MM.1S (cell line): Measurements from ENCODE around the gene SHTN1.

Source experiments
- DNase-seq: peaks from one replicate; pipeline ENCODE4 v3.0.0-alpha.2; 2015
- H2AFZ ChIP-seq: fragments of 300-600 bp; sonication (generic); 2 replicates; pipeline ENCODE4 v1.6.0; 2016; ENCODE audit warnings: antibody characterized with exemption, low read length
- H3F3A ChIP-seq: fragments of 300-600 bp; sonication (generic); 2 replicates; pipeline ENCODE4 v1.6.1; 2016; ENCODE audit warnings: mild to moderate bottlenecking, antibody characterized with exemption, low read length, moderate library complexity, mixed read lengths; ENCODE audit not compliant: insufficient read depth
- H3K27ac ChIP-seq: fragments of 300-600 bp; sonication (generic); 2 replicates; pipeline ENCODE4 v1.5.1; 2016; ENCODE audit warnings: mild to moderate bottlenecking, low read length
- H3K27me3 ChIP-seq: fragments of 300-600 bp; sonication (generic); replicated peaks from 2 replicates; pipeline ENCODE4 v1.6.0; 2016; ENCODE audit warnings: low read length; ENCODE audit not compliant: insufficient read depth
- H3K36me3 ChIP-seq: fragments of 300-600 bp; sonication (generic); replicated peaks from 2 replicates; pipeline ENCODE4 v1.6.1; 2016; ENCODE audit warnings: mild to moderate bottlenecking, low read length, mixed read lengths; ENCODE audit not compliant: insufficient read depth
- H3K4me1 ChIP-seq: fragments of 300-600 bp; sonication (generic); 2 replicates; pipeline ENCODE4 v1.6.1; 2016; ENCODE audit warnings: low read length, mixed read lengths
- H3K4me2 ChIP-seq: fragments of 300-600 bp; sonication (generic); 2 replicates; pipeline ENCODE4 v1.6.0; 2016; ENCODE audit warnings: low read depth, low read length
- H3K4me3 ChIP-seq: fragments of 300-600 bp; sonication (generic); 2 replicates; pipeline ENCODE4 v1.5.1; 2016; ENCODE audit warnings: low read length, mixed read lengths
- H3K79me2 ChIP-seq: fragments of 300-600 bp; sonication (generic); 2 replicates; pipeline ENCODE4 v1.6.1; 2016; ENCODE audit warnings: mixed run types, low read length, mixed read lengths
- H3K9ac ChIP-seq: fragments of 300-600 bp; sonication (generic); 2 replicates; pipeline ENCODE4 v1.6.1; 2016; ENCODE audit warnings: low read length, mixed read lengths
- H3K9me2 ChIP-seq: fragments of 300-600 bp; sonication (generic); replicated peaks from 2 replicates; pipeline ENCODE4 v1.6.1; 2016; ENCODE audit warnings: mild to moderate bottlenecking, low read length, mixed read lengths; ENCODE audit not compliant: insufficient read depth
- H3K9me3 ChIP-seq: fragments of 300-600 bp; sonication (generic); replicated peaks from 2 replicates; pipeline ENCODE4 v1.6.1; 2016; ENCODE audit warnings: mild to moderate bottlenecking, low read length, mixed read lengths; ENCODE audit not compliant: insufficient read depth
- H4K20me1 ChIP-seq: fragments of 300-600 bp; sonication (generic); 2 replicates; pipeline ENCODE4 v1.6.1; 2016; ENCODE audit warnings: mild to moderate bottlenecking, low read length, moderate library complexity, mixed read lengths; ENCODE audit not compliant: insufficient read depth
- EZH2 ChIP-seq: fragments of 300-600 bp; sonication (generic); optimal IDR thresholded peaks from 2 replicates; pipeline ENCODE3; 2017; ENCODE audit warnings: low read depth, mild to moderate bottlenecking, antibody characterized with exemption, low read length, mixed read lengths
- EZH2phosphoT487 ChIP-seq: fragments of 300-600 bp; sonication (generic); IDR thresholded peaks from 2 replicates; pipeline ENCODE4 v1.6.1; 2018; ENCODE audit warnings: antibody characterized with exemption, low read length
- TF ChIP-seq, protein P1 (sequence below): fragments of 300-600 bp; sonication (generic); IDR thresholded peaks from 2 replicates; pipeline ENCODE4 v1.5.1; 2016; ENCODE audit warnings: antibody characterized with exemption, low read length, mixed read lengths

The SHTN1 gene

DNA sequence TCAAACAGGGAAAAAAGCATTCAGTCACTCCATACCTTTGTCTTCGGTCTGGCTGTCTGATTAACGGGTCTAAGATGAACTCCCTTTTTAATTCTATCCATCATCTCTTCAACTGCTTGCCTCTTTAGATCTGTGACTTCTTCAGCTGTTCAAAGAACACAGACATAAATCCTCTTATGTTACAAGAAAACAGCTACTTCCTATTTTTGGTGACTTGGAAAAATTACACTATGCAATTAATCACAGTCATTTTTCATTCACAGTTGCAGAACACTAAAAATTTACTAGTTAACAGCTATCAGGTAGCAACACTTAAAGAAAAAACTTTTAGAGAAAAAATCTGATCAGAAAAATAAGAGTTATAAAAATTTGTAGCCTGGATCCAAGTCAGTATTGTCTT is 89.6 kb downstream of the SHTN1 start:
- Histone ChIP-seq H3F3A (no peaks in the 10 kb centered on the region), H3K4me1 (no peaks in the 10 kb centered on the region), H3K27ac (no peak overlapping the region), H2AFZ (no peak overlapping the region), H3K9me2 (no peaks in the 10 kb centered on the region), H3K36me3 (no peaks in the 10 kb centered on the region), H3K9me3 (no peaks in the 10 kb centered on the region), H3K9ac (no peak overlapping the region), H3K4me2 (no peak overlapping the region), H3K79me2 (no peaks in the 10 kb centered on the region), H3K4me3 (no peak overlapping the region), H4K20me1 (no peaks in the 10 kb centered on the region), H3K27me3 (no peaks in the 10 kb centered on the region)
- TF ChIP-seq EZH2: no peak
- no peak for DNase-seq

DNA sequence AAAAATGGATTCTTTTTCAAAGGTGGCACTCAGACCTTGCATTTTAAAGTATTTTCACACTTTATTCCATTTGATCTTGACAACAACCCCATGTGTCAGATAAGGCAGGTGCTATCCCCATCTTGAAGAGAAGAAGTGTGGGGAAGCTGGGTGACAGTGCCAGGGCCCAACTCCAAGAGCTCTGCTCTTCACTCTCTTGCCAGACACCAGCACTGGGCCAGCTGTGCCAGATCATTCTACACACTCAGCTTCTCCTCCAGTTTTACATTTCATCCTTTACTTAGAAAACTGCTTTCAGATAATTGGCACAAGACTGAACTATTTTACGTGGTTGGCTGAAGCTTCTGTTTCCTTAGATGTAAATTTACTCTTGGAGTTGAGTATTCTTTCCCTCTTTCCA is 91.3 kb downstream of the SHTN1 start:
- Histone ChIP-seq H3K4me3 (no peak overlapping the region), H3F3A (no peaks in the 10 kb centered on the region), H3K79me2 (no peaks in the 10 kb centered on the region), H3K4me1 (0 out of 2 replicates have a peak, but pooled peaks cover 4% of the 10 kb centered on the region), H3K9me2 (no peaks in the 10 kb centered on the region), H3K36me3 (no peaks in the 10 kb centered on the region), H3K27me3 (no peaks in the 10 kb centered on the region), H3K9ac (no peak overlapping the region), H4K20me1 (no peaks in the 10 kb centered on the region), H3K27ac (no peak overlapping the region), H3K9me3 (no peaks in the 10 kb centered on the region), H2AFZ (no peak overlapping the region), H3K4me2 (no peak overlapping the region)
- TF ChIP-seq EZH2phosphoT487 (no peak), EZH2 (no peak)
- TF ChIP-seq, protein P1, sequence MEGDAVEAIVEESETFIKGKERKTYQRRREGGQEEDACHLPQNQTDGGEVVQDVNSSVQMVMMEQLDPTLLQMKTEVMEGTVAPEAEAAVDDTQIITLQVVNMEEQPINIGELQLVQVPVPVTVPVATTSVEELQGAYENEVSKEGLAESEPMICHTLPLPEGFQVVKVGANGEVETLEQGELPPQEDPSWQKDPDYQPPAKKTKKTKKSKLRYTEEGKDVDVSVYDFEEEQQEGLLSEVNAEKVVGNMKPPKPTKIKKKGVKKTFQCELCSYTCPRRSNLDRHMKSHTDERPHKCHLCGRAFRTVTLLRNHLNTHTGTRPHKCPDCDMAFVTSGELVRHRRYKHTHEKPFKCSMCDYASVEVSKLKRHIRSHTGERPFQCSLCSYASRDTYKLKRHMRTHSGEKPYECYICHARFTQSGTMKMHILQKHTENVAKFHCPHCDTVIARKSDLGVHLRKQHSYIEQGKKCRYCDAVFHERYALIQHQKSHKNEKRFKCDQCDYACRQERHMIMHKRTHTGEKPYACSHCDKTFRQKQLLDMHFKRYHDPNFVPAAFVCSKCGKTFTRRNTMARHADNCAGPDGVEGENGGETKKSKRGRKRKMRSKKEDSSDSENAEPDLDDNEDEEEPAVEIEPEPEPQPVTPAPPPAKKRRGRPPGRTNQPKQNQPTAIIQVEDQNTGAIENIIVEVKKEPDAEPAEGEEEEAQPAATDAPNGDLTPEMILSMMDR: no peak
- no peak for DNase-seq

DNA sequence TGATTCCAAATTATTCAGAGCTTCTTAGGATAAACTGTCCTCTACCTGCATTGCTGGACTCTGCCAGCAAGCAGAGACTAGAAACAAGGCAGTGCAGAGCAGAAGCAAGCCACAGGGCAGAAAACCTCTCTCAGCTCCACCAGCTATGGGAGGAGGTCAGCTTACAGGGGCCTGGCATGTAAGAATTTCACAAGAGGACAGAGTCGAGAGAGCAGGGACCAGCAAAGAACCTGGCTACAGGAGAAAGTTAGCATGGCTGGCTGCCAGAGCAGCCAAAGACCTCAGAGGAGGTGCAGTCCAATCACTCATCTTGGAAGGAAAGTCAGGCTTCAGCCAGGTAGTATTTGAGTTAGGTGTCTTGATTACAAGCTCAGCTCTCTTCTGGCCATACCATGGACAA is 92.8 kb downstream of the SHTN1 start:
- Histone ChIP-seq H3K9me3 (no peaks in the 10 kb centered on the region), H3K36me3 (no peaks in the 10 kb centered on the region), H3K79me2 (no peaks in the 10 kb centered on the region), H3K4me1 (0 out of 2 replicates have a peak, but pooled peaks cover 4% of the 10 kb centered on the region), H3K9me2 (no peaks in the 10 kb centered on the region), H3K4me3 (no peak overlapping the region), H3K27ac (no peak overlapping the region), H3K9ac (no peak overlapping the region), H3K4me2 (no peak overlapping the region), H3F3A (no peaks in the 10 kb centered on the region), H2AFZ (no peak overlapping the region), H4K20me1 (no peaks in the 10 kb centered on the region), H3K27me3 (no peaks in the 10 kb centered on the region)
- DNase-seq: no peak
- TF ChIP-seq EZH2: no peak
- TF ChIP-seq, protein P1: no peak
- TF ChIP-seq EZH2phosphoT487: no peak

DNA sequence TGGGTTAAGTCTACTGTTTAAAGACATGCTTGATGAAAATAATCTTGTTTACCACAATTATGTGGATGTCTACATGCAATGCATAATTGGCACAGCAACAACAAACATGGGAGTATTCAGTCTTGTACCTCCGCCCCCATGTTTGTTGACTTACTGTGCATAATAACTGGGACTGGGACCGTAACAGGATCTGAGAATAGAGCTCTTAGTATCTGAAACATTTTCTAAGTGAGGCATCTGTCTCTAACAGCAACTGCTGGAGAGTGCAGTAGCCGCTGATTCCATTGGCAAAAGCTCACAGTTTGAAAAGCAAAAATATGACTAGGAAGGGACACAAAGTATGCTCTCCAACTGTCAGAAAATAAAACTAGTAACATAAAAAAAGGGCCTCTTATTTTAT is 94.1 kb downstream of the SHTN1 start:
- DNase-seq: no peak
- H3K4me2 ChIP-seq: no peak overlapping the region
- no peaks in the 10 kb centered on the region for H3K27me3 ChIP-seq
- no peaks in the 10 kb centered on the region for H3K9me3 ChIP-seq
- H3K4me3 ChIP-seq: no peak overlapping the region
- H3K36me3 ChIP-seq: no peaks in the 10 kb centered on the region
- H4K20me1 ChIP-seq: no peaks in the 10 kb centered on the region
- no peak overlapping the region for H2AFZ ChIP-seq
- H3K79me2 ChIP-seq: no peaks in the 10 kb centered on the region
- H3F3A ChIP-seq: no peaks in the 10 kb centered on the region
- H3K27ac ChIP-seq: no peak overlapping the region
- 0 out of 2 replicates have a peak, but pooled peaks cover 4% of the 10 kb centered on the region for H3K4me1 ChIP-seq
- TF ChIP-seq, protein P1: no peak
- no peak for TF ChIP-seq EZH2
- TF ChIP-seq EZH2phosphoT487: no peak
- no peaks in the 10 kb centered on the region for H3K9me2 ChIP-seq
- H3K9ac ChIP-seq: no peak overlapping the region
